OCI-LY7 (cell line): Measurements from ENCODE around the gene DHRS4L2. TPM values are rescaled to one million over a fixed set of nuclear protein-coding genes. Genes with fewer than 3 reads are reported as not detected.
A peak's percentile ranks its signal among the peaks of the same experiment; 100 is the strongest.

Source experiments
- BruUV-seq: library from RNA; stranded (reverse); fragments of 400-500 nt; replicated peaks from 2 replicates; lab custom pipeline; 2021; lab: Mats Ljungman, UMichigan
- CTCF ChIA-PET: fragments of 300-600 bp; sonication (Branson Sonifier 250); formaldehyde crosslinking; loops from one replicate; lab custom pipeline; 2022; ENCODE audit warnings: antibody characterized with exemption; ENCODE audit not compliant: unreplicated experiment; lab: Charles Lee
- POLR2A ChIA-PET: fragments of 300-600 bp; sonication (Branson Sonifier 250); formaldehyde crosslinking; loops from one replicate; lab custom pipeline; 2022; ENCODE audit warnings: antibody characterized with exemption; lab: Charles Lee
- DNase-seq: peaks from one replicate; pipeline ENCODE4 v3.0.0-alpha.2; 2015; ENCODE audit warnings: low spot score
- H2AFZ ChIP-seq: fragments of 200-600 bp; sonication (generic), shearing (Covaris generic); 2 replicates; pipeline ENCODE4 v1.6.1; 2014; ENCODE audit warnings: mild to moderate bottlenecking, antibody characterized with exemption, low read length, moderate library complexity
- H3K27ac ChIP-seq: fragments of 200-600 bp; sonication (generic); 2 replicates; pipeline ENCODE4 v1.5.1; 2014; ENCODE audit warnings: mixed run types, low read depth, mild to moderate bottlenecking, moderate library complexity, low read length, inconsistent platforms; ENCODE audit not compliant: poor library complexity, severe bottlenecking
- H3K36me3 ChIP-seq: fragments of 200-600 bp; sonication (generic); 2 replicates; pipeline ENCODE4 v1.6.1; 2014; ENCODE audit warnings: mild to moderate bottlenecking, antibody characterized with exemption, low read length, moderate library complexity, mixed read lengths; ENCODE audit not compliant: insufficient read depth
- H3K4me1 ChIP-seq: fragments of 200-600 bp; sonication (generic); 2 replicates; pipeline ENCODE4 v1.5.1; 2014; ENCODE audit warnings: mild to moderate bottlenecking, low read length; ENCODE audit not compliant: insufficient read depth, poor library complexity, severe bottlenecking
- H3K4me2 ChIP-seq: fragments of 200-600 bp; sonication (generic); 2 replicates; pipeline ENCODE4 v1.6.1; 2014; ENCODE audit warnings: mild to moderate bottlenecking, low read length
- H3K4me3 ChIP-seq: fragments of 200-600 bp; sonication (generic); 2 replicates; pipeline ENCODE4 v1.5.1; 2014; ENCODE audit warnings: mild to moderate bottlenecking, low read depth, low read length; ENCODE audit not compliant: poor library complexity, severe bottlenecking
- H3K79me2 ChIP-seq: fragments of 200-600 bp; sonication (generic); 2 replicates; pipeline ENCODE4 v1.6.1; 2016; ENCODE audit warnings: low read depth, mild to moderate bottlenecking, low read length, moderate library complexity, mixed read lengths; ENCODE audit not compliant: insufficient read depth
- H3K9me2 ChIP-seq: fragments of 200-600 bp; sonication (generic); 2 replicates; pipeline ENCODE4 v1.6.1; 2016; ENCODE audit warnings: mild to moderate bottlenecking, low read length, mixed read lengths; ENCODE audit not compliant: insufficient read depth
- H3K9me3 ChIP-seq: fragments of 200-600 bp; sonication (generic); 2 replicates; pipeline ENCODE4 v1.6.1; 2014; ENCODE audit warnings: mild to moderate bottlenecking, mixed run types, low read length, mixed read lengths
- H4K20me1 ChIP-seq: fragments of 200-600 bp; sonication (generic); 2 replicates; pipeline ENCODE4 v1.6.1; 2014; ENCODE audit warnings: mild to moderate bottlenecking, antibody characterized with exemption, low read length, moderate library complexity, mixed read lengths; ENCODE audit not compliant: insufficient read depth
- CTCF ChIP-seq: fragments of 200-600 bp; sonication (generic); conservative IDR thresholded peaks from 2 replicates; pipeline ENCODE4 v1.5.1; 2014; ENCODE audit warnings: mild to moderate bottlenecking, antibody characterized with exemption, low read length, moderate library complexity, mixed read lengths
- EZH2phosphoT487 ChIP-seq: fragments of 200-600 bp; sonication (generic); IDR thresholded peaks from 2 replicates; pipeline ENCODE4 v1.6.1; 2018; ENCODE audit warnings: low read depth, borderline replicate concordance, mild to moderate bottlenecking, mixed run types, antibody characterized with exemption, low read length, moderate library complexity, mixed read lengths
- intact Hi-C: fragments of 100-400 bp; cut with micrococcal nuclease; formaldehyde crosslinking; loops from one replicate; pipeline ENCODE4 v1.10.0; 2022; ENCODE audit not compliant: unreplicated experiment
- total RNA-seq, 2 experiments: library from RNA; depleted of rRNA in 1 of 2; stranded (reverse); fragments of >200 nt in 1 of 2; shearing (Covaris generic) in 1 of 2; gene quantifications; 2 replicates each; pipeline ENCODE4 v1.2.3, GENCODE V29; 2014 to 2022

The DHRS4L2 gene
- total RNA-seq, 2 experiments from 2014 or later, result 18.8 to 24.2 TPM

GRCh38 chr14:24052656-24053547 lies 64.2 kb downstream of the DHRS4L2 start:
- BruUV-seq, result no TSS peak
- H3K27ac ChIP-seq, result no peak overlapping the region
- H3K4me1 ChIP-seq, result peaks cover 31% of the 10 kb centered on the region
- H3K9me2 ChIP-seq, result no peaks in the 10 kb centered on the region
- H3K36me3 ChIP-seq, result no peaks in the 10 kb centered on the region
- H3K4me2 ChIP-seq, result peak overlapping the region; percentile 94
- POLR2A ChIA-PET, result interaction anchor here (0.6 to 1.4 kb wide), 2 partner anchors 11 to 38 kb away, joined by 3 read pairs; no protein-coding TSS in a partner anchor
- CTCF ChIA-PET, result interaction anchor here (1.1 kb wide), 1 partner anchor 37 kb away, joined by 3 read pairs; no protein-coding TSS in a partner anchor
- H3K9me3 ChIP-seq, result no peaks in the 10 kb centered on the region
- DNase-seq, result no peak
- no peaks in the 10 kb centered on the region for H3K79me2 ChIP-seq
- intact Hi-C loops, result no loop called here
- no peaks in the 10 kb centered on the region for H4K20me1 ChIP-seq
- TF ChIP-seq CTCF, result no peak
- TF ChIP-seq EZH2phosphoT487, result no peak
- no peak overlapping the region for H2AFZ ChIP-seq
- H3K4me3 ChIP-seq, result peak overlapping the region; percentile 70

GRCh38 chr14:24053548-24054323 lies 65.0 kb downstream of the DHRS4L2 start:
- no peaks in the 10 kb centered on the region for H3K36me3 ChIP-seq
- H3K9me2 ChIP-seq, result no peaks in the 10 kb centered on the region
- no peaks in the 10 kb centered on the region for H4K20me1 ChIP-seq
- no peak overlapping the region for H3K27ac ChIP-seq
- H3K79me2 ChIP-seq, result no peaks in the 10 kb centered on the region
- ChIA-PET CTCF (interaction anchor here (0.6 kb wide), 1 partner anchor 12 kb away, joined by 3 read pairs; no protein-coding TSS in a partner anchor), POLR2A (no interaction called here)
- TF ChIP-seq CTCF (no peak), EZH2phosphoT487 (no peak)
- H3K4me2 ChIP-seq, result no peak overlapping the region
- intact Hi-C loops, result no loop called here
- H3K4me3 ChIP-seq, result no peak overlapping the region
- no peak overlapping the region for H2AFZ ChIP-seq
- peaks cover 25% of the 10 kb centered on the region for H3K4me1 ChIP-seq
- no peak for DNase-seq
- no TSS peak for BruUV-seq
- H3K9me3 ChIP-seq, result no peaks in the 10 kb centered on the region
